ENCODE measurements around the gene MTHFD1.
"Not testable (repeated sequence)": the region's sequence is repeated elsewhere in the genome, so short reads cannot be mapped to it uniquely, and the experiment has no call there.

Gene MTHFD1

DNA sequence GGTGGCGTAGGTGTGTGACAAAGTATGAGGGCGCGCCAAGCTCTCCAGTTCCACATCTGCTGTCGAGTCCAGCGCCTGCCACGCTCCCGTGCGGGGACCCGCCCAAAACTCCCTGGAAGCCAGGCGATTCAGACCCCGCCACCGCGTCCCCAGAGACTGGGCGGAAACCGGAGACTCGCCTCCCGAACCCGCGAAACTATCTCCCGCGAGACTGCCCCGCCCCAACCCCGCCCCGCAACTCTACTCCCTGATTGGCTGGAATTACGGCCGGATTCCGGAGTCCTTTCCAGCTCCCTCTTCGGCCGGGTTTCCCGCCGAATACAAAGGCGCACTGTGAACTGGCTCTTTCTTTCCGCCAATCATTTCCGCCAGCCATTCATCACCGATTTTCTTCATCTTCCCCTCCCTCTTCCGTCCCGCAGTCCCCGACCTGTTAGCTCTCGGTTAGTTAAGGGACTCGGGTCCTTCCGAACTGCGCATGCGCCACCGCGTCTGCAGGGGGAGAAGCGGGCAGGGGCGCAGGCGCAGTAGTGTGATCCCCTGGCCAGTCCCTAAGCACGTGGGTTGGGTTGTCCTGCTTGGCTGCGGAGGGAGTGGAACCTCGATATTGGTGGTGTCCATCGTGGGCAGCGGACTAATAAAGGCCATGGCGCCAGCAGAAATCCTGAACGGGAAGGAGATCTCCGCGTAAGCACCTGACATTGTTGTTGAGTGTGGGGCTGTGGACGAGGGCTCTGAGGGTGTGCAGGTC lies at the start of gene MTHFD1:
TSS of gene MTHFD1 (plus strand) at position 572 of the 751 bp plus-strand sequence. CDS start at position 647, 75 bp downstream.
- peak; percentile 98 for DNase-seq

GRCh38 chr14:64338616-64339316 lies 49.4 kb upstream of the MTHFD1 start:
- peak; percentile 99 for DNase-seq

- DNase-seq, result no peak
These were observed 47.5 kb upstream of the MTHFD1 start for GRCh38 chr14:64340560-64341196.

DNA sequence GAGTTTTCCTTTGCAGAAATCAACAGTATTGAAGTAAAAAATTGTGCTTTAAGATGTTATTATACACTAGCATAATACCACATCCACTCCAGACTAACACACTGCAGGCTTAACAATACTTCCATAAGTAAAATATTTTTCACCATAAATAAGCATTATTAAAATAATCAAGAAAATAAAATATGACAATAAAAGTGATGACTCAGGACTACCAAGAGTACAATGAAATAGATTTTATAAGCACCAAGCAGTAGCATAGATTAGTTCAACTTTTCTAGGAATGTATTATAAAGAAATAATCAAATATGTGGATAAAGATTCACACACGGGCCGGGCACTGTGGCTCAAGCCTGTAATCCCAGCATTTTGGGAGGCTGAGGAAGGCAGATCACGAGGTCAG lies 40.4 kb upstream of the MTHFD1 start:
- DNase-seq, result no peak

DNA sequence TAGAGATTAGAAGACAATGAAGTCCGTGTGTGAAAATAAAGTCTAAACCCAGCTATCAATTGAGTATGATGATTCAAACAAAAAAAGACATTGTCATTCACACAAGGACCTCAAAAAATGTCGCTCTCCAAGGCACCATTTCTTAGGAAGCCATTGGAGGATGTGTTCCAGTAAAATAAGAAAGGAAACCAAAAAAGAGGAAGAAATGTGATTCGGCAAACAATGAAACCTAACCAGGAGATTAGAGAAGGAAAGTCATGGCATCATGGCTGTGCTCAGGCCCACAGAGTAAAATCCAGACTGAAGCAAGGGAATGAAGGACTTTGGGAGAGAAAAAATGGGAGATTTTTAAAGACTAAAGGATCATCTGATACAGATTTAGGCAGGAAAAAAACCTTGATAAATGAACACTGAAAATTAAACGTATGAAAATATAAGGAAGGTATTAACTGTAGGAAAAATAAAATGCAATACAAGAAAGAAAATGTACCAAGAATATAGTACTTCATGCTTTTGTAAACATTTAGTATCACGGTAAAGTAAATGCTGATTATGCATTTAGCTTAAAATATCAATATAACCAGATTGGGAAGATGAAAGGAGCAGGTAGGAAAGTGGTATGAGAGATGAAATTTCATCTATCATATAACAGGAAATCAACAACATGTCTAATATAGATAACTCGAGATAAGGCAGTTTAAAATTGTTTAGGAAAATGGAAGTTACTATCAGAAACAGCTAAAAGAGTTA lies 38.2 kb upstream of the MTHFD1 start:
- no peak for DNase-seq

DNA sequence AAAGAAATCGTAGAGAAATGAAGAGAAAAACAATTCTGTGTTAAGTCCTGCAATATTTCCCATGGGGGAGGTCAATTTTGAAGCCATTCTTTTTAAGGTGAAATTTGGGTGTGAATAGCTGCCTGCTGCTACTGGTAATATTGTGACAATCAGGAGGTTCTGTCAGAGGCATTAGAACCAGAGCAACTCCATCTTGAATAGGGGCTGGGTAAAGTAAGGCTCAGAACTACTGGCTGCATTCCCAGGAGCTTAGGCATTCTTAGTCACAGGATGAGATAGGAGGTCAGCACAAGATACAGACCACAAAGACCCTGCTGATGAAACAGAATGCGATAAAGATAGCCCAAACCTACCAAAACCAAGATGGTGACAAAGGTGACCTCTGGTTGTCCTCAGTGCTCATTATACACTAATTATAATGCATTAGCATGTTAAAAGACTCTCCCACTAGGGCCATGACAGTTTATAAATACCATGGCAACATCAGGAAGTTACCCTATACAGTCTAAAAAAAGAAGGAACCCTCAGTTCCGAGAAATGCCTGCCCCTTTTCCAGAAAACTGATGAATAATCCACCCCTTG lies 24.8 kb upstream of the MTHFD1 start:
- no peak for DNase-seq

GRCh38 chr14:64364907-64365306 lies 23.2 kb upstream of the MTHFD1 start:
- DNase-seq, result no peak

DNA sequence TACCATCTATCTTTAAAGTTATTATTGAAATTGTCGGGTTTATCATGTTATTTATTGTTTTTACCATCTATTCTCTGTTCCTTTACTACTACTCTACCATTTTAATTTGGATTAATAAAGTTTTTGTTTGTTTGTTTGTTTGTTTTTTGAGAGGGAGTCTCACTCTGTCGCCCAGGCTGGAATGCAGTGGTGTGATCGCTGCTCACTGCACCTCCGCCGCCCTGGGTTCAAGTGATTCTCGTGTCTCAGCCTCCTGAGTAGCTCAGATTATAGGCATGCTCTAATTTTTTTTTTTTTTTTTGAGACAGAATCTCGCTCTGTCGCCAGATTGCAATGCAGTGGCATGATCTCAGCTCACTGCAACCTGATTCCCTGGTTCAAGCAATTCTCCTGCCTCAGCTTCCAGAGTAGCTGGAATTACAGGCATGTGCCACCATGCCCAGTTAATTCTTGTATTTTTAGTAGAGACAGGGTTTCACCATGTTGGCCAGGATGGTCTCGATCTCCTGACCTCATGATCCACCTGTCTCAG lies 22.7 kb upstream of the MTHFD1 start:
- not testable (repeated sequence) for DNase-seq

DNA sequence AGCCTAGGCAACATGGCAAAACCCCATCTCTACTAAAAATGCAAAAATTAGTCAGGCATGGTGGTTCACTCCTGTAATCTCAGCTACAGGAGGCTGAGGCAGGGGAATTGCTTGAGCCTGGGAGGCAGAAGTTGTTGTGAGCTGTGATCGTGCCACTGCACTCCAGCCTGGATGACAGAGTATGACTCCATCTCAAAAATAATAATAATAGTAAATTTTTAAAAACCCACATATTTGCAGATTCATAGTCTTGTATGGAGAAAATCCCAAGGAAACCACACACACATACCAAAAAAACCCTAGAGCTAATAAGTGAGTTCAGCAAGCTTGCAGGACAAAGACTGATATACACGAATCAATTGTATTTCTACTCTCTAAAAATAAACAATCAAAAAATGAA lies 19.0 kb upstream of the MTHFD1 start:
- DNase-seq, result no peak

DNA sequence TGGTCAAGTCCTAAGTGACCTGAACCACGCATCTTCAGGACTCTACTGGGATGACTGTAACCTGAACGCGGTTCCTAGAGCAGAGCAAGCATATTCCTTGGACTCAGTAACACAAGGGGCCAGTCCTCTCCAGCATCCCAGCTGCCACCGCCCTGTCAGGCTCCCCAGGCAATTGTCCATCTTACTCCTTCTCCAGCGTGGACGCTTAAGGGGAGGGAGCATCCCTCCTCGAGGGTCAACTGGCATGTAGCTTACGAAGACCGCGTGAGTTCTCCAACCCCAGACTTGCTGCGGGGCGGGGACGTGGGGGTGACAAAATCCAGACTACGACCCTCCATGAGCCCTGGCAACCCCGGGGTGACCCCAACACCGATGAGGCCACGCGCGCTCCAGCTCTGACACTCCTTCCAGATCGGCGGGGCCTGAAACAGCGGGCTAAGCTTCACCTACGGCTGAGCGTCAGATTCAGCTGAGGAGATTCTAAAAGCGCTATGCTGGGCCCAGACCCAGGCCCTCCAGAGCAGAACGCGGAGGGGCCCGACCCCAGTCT lies 846 bp upstream of the MTHFD1 start:
- DNase-seq, result peak; percentile 38

- no peak for DNase-seq
These were observed 556 bp downstream of the MTHFD1 start for GRCh38 chr14:64388533-64389285.

GRCh38 chr14:64391113-64391725 lies 3.1 kb downstream of the MTHFD1 start:
- no peak for DNase-seq

- DNase-seq, result no peak
These were observed 3.8 kb downstream of the MTHFD1 start for GRCh38 chr14:64391986-64392385.

DNA sequence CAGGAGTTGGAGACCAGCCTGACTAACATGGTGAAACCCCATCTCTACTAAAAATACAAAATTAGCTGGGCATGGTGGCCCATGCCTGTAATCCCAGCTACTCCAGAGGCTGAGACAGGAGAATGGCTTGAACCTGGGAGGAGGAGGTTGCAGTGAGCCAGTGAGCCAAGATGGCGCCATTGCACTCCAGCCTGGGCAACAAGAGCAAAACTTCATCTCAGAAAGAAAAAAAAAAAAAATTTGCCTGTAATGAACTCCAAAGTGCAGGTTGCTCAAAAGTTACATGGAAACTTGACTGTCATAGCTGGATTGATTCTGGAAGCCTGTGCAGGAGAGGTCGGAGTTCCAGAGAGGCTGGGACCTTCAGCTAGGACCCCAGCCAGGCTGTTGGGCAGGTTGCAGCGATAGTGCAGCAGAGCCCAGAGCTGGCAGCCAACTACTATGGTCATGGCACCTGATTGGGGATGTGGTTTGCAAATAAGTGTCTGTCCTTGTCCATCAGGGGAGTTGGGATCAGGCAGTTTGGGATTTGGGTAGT lies 5.1 kb downstream of the MTHFD1 start:
- not testable (repeated sequence) for DNase-seq

DNA sequence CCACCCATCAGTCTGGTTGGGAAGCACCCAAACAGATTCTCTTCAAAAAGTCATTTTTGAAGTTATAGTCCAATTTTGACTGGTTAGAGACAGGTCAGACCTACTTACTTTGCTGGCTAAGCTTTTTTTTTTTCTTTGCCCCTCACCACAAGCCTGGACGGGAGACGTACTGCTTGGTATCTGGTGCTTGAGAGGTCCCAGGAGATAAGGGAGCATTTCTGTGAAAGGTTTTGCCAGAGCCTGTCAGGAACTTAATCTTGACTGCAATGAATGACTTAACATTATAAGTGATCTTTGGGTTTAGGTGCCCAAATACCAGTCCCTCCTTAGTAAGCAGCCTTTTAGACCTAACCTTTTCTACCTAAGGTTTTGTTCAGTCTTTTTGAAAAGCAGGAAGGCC lies 6.3 kb downstream of the MTHFD1 start:
- no peak for DNase-seq

- no peak for DNase-seq
These were observed 7.0 kb downstream of the MTHFD1 start for GRCh38 chr14:64394977-64395633.

DNA sequence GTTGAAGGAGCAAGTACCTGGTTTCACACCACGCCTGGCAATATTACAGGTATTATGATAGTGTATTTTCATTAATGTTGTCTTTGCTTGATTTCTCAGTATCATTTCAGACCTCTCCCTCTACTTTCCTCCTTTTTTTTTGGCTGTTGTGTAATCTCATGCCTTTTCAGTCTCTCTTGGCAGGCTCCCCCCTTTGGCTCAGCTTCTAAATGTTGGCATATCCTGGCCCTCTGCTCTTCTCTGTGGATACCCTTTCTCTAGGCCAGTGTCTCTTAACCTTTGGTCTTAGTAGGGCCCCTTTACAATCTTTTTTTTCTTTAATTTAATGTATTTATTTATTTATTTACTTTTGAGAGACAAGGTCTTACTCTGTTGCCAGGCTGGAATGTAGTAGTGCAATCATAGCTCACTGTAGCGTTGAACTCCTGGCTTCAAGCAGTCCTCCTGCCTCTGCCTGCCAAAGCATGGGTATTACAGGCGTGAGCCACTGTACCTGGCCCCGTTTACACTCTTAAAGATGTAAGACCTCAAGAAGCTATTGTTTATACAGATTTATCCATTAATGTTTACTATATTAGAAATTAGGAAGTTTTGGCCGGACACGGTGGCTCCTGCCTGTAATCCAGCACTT lies 12.8 kb downstream of the MTHFD1 start:
- no peak for DNase-seq

DNA sequence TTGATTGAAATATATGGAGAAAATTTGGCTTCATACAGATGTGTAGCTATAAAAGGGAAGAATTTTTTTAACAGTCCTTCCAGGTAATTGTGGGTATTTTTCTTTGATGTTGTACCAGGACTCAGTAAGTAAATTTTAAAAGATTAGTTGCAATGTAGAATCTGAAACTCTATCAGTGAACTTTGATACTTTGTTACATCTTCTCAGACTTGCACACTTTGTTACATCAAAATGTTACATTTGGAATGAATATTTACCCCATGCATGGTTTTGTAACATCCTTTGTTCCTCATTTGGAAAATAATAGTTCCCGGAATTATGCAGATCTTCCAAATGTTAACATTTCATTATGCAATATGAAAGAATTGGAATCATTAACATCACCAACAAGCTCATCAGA lies 13.8 kb downstream of the MTHFD1 start:
- no peak for DNase-seq

DNA sequence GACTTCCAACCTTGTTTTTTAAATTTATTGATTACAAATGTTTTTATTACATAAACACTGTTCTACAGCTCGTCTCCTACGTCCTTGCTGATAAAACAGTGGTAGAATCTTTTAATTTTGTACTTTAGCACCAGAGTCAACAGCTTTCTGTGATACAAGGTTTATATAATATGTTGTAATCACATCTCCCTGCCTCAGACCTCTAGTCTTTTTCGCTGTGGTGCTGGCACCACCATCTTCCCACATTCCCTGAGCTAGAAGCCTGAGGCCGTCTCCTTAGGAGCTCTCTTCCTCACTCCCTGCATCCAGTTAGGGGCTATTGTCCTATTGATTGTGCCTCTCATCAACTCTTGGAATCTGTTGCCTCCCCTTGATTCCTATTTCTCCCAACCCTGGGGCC lies 17.1 kb downstream of the MTHFD1 start:
- no peak for DNase-seq

DNA sequence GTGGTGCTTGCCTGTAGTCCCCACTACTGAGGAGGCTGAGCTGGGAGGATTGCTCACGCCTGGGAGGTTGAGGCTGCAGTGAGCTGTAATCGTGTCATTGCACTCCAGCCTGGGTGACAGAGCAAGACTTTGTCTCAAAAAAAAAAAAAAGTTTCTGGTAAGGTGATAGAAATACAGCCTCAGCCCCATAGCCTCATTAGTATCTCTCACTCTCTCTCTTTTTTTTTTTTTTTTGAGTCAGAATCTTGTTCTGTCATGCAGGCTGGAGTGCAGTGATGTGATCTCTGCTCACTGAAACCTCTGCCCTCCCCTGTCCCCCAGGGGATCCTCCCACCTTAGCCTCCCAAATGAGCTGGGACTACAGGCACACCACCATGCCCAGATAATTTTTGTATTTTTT lies 19.2 kb downstream of the MTHFD1 start:
- no peak for DNase-seq
